Right hindlimb (tissue), 1 donor: ENCODE results near the gene FANCD2OS.
A peak's percentile ranks its signal among the peaks of the same experiment; 100 is the strongest.
"Not testable (repeated sequence)": the region's sequence is repeated elsewhere in the genome, so short reads cannot be mapped to it uniquely, and the experiment has no call there.

Source experiments
- DNase-seq: peaks from one replicate; pipeline ENCODE4 v3.0.0-alpha.2; 2018

Gene FANCD2OS, protein sequence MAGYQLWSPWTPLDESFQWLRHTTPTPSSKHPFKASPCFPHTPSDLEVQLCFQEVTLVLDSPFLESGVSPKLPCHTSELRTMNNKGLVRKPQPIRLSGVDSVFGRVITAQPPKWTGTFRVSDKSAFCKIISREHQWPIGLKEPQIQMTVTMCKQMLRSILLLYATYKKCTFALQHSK

DNA sequence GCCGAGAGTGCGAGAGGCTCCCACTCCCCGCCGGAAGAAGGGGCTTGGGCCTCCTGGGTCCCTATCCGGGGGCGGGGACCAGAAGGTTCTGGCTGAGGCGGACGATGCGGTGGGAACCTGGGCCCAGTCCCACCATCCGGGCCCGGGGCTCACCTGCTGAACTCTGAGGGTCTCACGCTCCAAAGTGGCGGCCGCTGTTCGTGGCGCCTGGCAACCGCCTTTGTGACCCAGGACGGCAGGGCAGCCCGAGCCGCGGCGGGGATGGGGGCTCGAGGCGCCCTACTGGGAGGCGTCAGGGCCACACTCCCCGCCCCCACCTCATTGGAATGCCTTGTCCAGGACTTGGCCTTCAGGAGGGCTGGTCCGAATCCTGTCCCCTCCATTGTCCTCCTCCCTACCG lies at the start of gene FANCD2OS:
Gene FANCD2OS (minus strand): TSS at position 165 of the 400 bp plus-strand sequence. CDS start 3,481 bp downstream, outside the sequence.
- DNase-seq: no peak

DNA sequence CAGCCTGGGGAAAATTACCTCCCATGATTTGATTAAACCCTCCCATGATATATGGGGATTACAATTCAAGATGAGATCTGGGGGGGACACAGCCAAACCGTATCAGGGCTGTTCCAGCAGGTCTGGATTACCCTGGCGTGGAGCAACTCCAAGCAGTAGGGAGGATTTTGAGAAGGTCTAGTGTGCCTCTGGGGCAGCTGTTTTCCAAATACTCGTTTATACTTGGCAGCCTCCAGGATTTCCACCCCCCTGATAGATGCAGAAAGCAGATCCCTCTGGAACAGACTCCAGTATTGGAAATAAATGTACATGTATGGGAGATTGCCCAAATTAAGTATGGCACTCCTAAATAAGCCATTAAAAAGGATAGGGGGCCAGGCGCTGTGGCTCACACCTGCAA lies 49.0 kb upstream of the FANCD2OS start:
- peak; percentile 56 for DNase-seq

DNA sequence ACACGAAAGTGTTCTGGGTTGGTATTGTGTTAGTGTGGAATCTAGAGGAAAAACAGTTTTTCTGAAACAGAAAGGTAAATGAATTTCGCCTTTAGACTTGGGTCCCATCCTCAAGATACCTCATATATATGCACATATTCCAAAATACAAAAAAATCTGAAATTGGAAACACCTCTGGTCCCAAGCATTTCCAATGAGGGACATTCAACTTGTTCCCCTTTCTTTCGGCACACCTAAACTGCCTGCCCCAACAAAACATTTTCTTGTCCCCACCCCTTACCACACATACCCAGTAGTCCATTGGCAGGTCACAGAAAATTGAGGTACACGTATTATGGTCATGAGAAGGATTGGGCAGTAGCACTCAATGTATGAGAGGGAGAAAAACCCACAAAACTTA lies 47.6 kb upstream of the FANCD2OS start:
- no peak for DNase-seq

DNA sequence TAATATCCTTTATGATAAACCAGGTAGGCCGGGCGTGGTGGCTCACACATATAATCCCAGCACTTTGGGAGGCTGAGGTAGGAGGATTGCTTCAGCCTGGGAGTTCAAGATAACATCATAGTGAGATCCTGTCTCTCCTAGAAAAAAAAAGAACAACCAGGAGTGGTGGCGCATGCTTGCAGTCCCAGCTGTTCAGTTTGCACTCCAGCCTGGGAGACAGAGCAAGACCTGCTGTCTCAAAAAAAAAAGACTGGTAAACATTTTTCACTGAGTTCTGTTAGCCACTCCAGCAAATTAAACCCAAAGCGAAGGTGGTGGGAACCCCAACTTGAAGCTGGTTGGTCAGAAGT lies 47.0 kb upstream of the FANCD2OS start:
- DNase-seq: no peak

DNA sequence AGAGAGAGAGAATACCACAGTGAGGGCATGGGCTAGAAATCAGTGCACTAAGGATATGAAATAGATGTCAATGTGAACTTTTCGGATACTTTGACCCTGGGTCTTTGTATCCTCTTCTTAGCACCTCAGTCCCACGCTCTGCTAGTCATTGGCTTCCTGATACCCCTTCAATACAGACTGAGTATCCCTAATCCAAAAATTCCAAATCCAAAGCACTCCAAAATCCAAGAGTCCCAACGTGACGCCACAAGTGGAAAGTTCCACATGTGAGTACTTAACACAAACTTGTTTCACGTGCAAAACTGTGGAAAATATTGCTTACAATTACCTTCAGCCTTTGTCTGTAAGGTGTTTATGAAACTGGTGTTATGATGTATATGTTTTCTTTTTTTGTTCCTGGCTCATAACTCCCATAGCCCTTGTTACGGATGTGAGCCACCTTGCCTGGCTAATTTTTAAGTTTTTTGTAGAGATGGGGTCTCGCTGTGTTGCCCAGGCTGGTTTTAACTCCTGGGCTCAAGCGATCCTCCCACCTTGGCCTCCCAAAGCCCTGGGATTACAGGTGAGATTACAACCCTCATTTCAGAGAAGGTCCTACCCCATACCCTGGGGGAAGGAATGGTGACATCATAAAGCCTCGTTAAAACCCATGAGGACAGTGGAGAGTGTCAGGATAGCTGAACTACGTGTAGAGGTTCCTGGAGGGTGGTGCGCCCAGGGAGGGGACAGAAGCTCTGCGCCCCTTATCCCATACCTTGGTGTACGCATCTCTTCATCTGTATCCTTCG lies 46.5 kb upstream of the FANCD2OS start:
- DNase-seq: no peak

DNA sequence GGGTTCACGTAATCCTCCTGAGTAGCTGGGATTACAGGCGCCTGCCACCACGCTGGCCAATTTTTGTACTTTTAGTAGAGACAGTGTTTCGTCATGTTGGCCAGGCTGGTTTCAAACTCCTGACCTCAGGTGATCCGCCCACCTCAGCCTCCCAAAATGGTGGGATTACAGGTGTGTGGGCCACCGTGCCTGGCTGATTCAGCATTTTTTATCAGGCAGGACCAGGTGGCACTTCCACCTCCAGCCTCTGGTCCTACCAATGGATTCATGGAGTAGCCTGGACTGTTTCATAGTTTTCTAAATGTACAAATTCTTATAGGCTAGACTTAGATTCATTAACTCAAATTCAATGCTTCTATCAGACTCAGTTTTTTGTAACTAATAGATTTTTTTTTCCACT lies 42.9 kb upstream of the FANCD2OS start:
- DNase-seq: no peak

DNA sequence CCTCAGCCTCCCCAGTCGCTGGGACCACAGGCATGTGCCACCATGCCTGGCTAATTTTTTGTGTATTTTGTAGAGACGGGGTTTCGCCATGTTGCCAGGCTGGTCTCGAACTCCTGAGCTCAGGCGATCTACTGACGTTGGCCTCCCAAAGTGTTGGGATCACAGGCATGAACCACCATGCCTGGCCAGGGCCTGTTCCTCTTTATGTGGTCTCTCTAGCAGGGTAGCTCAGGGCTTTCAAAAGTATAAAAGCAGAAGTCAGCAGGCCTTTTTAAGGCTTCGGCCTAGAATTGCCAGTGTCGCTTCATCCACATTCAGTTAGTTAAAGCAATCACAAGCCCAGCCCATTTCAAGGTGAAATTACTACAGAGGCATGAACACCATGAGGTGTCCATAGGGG lies 41.2 kb upstream of the FANCD2OS start:
- no peak for DNase-seq

DNA sequence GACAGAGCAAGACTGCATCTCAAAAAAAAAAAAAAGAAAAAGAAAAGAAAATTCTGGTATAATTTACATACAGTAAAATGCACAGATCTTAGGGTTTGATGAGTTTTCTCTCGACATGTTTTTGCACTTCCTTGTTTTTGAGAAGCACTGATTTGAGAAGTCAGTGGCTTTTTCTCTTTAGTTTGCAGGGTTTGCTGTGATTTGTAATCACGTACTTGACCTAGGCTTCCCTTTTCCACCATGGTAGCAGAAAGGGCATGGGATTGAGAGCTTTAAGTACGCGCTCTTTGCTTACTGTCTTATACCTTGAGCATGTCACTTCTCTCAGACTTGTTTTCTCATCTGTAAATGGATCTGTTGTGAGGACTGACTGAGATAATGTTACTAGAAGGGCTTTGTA lies 37.6 kb upstream of the FANCD2OS start:
- no peak for DNase-seq

DNA sequence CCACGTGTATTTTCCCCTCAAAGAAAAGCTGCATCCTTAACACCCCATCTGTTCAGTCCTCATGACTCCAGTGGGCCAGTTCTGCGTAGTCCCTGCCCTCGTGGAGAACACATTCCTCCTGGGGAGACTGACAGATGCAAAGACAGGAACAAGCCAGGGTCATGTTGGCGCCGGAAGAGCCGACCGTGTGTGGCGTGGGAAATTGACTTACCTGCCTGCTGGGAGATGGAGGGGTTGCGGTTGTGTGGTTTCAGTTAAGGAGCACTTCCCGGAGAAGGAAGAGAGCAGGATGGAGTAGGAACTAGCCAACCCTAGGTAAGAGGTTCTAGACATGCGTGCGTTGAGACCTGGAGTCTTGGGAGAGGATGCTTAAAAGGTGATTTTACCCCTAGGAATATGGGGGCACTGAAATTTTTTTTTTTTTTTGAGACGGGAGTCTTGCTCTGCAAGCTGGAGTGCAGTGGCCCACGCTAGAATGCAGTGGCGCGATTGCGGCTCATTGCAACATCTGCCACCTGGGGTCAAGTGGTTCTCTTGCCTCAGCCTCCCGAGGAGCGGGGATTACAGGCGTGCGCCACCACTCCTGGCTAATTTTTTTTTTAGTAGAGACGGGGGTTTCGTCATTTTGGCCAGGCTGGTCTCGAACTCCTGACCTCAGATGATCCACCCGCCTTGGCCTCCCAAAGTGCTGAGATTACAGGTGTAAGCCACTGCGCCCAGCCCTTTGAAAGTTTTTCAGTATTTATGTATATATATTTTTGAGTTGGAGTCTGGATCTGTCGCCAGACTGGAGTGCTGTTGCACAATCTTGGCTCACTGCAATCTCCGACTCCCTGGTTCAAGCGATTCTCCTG lies 34.9 kb upstream of the FANCD2OS start:
- no peak for DNase-seq

DNA sequence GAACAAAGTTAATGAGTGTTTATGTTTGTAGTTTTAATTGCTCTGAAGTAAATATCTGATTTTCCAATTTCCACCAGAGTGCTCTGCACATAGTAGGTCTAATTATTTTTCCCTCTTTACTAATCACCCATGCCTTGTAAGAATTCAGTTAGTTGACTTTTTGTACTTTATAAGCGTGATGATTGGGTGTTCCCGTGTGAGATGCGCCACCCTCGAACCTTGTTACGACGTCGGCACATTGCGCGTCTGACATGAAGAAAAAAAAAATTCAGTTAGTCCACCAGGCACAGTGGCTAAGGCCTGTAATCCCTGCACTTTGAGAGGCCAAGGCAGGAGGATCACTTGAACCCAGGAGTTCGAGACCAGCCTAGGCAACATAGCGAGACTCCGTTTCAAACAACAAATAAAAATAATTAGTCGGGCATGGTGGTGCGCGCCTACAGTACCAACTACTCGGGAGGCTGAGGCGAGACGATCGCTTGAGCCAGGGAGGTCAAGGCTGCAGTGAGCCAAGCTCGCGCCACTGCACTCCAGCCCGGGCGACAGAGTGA lies 33.0 kb upstream of the FANCD2OS start:
- no peak for DNase-seq

DNA sequence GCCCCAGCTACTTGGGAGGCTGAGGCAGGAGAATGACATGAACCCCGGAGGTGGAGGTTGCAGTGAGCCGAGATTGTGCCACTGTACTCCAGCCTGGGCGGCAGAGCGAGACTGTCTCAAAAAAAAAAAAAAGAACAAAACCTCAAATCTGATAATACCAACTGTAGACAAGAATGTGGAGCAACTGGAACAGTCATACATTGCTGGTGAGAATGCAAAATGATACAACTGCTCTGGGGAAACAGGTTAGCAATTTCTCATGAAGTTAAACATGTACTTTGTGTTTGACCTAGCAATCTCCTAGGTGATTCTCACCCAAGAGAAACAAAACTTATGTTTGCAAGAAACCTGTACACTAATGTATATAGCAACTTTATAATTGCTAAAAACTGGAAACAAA lies 29.1 kb upstream of the FANCD2OS start:
- DNase-seq: no peak

DNA sequence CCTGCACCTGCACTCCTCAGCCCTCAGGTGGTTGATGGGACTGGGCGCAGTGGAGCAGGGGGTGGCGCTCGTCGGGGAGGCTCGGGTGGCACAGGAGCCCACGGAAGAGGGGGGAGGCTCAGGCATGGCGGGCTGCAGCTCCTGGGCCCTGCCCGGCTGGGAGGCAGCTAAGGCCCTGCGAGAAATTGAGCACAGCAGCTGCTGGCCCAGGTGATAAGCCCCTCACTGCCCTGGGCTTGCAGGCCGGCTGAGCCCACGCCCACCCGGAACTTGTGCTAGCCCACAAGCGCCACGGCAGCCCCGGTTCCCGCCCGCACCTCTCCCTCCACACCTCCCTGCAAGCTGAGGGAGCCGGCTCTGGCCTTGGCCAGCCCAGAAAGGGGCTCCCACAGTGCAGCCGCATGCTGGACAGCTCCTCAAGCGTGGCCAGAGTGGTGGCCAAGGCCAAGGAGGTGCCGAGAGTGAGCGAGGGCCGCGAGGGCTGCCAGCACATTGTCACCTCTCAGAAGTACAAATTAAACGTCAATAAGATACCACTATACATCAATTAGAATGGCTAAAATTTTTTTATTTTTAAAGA lies 28.5 kb upstream of the FANCD2OS start:
- no peak for DNase-seq

DNA sequence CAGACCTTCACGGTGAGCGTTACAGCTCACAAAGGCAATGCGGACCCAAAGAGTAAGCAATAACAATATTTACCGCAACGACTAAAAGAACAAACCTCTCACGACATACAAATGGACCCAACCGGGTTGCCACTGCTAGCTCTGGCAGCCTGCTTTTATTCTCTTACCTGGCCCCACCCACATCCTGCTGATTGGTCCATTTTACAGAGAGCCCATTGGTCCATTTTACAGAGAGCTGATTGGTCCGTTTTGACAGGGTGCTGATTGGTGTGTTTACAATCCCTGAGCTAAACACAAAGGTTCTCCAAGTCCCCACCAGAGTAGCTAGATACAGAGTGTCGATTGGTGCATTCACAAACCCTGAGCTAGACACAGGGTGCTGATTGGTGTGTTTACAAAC lies 27.8 kb upstream of the FANCD2OS start:
- not testable (repeated sequence) for DNase-seq

DNA sequence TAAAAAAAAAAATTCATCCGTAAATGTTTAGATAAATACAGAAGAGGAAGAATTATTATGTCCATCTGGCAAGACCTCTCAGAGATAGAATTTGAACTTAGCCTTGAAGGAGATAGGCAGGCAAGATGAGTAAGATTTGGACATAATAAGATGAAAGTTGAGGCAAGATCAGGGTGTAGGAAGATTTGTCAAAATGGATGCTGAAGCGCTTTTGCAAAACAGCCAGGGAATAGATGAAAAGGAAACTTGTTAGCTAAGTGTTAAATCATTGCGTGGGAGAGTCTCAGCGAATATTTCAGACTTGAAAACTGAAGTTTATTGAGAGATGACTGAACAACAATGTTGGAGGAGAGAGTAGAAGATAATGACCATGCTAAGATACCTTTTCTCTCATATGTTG lies 14.7 kb upstream of the FANCD2OS start:
- no peak for DNase-seq

DNA sequence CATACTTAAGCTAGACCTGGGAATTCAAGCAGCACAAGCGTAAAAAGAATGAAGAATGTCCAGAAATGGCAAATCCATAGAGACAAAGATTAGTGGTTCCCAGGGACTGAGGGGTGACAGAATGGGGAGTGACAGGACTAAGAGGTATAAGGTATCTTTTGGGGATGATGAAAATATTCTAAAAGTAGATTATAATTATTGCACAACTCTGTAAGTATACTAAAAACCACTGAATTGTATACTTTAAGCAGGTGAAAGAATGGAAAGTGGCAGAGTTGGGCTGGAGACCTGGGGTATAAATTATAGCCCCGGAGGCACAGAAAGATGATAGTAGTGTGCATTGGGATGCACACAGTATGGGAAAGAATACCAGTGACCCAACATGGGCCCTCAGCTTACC lies 13.0 kb upstream of the FANCD2OS start:
- no peak for DNase-seq

DNA sequence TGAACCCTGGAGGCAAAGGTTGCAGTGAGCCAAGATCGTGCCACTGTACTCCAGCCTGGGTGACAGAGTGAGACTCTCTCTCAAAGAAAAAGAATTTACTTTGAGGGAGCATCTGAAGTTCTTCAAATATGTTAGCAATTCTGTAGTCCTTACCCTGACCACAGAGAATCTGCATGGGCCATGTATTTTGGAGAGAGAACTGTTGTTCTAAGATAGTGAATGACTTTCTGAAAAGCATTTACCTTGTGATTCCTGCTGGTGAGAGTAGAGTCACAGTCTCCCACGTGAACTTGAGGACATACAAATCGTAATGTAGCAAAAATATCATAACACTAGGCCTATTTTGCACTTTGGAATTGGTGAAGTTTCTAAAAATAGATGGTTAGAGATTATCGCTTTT lies 11.3 kb upstream of the FANCD2OS start:
- no peak for DNase-seq

DNA sequence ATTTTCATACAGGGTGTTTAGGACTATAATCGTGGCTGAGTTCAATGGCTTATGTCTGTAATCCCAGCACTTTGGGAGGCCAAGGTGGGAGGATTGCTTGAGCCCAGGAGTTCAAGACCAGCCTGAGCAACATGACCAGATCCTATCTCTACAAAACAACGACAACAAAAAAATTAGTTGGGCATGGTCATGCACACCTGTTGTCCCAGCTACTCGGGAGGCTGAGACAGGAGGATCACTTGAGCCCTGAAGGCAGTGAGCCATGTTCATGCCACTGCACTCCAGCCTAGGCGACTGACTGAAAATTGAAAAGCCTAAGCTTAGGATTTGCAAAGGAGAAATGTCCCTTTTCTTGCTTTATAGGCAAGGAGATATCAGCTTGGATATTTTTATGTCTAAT lies 8.9 kb upstream of the FANCD2OS start:
- no peak for DNase-seq

DNA sequence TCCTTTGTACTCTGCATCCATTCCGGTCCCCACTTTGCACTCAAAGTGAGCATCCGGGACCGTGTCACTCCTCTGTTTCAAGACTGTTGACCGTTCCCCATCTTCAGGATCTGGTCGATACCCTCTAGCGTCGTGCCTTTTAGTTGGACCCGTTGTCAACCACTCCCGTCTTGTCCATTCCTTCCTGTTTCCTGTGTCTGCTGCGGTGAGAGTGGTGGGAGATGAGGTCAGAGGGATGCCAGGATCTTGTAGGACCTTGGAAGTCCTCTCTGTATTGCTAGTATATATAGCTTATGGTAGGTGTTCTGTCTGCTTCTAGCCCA lies 8.0 kb upstream of the FANCD2OS start:
- no peak for DNase-seq

DNA sequence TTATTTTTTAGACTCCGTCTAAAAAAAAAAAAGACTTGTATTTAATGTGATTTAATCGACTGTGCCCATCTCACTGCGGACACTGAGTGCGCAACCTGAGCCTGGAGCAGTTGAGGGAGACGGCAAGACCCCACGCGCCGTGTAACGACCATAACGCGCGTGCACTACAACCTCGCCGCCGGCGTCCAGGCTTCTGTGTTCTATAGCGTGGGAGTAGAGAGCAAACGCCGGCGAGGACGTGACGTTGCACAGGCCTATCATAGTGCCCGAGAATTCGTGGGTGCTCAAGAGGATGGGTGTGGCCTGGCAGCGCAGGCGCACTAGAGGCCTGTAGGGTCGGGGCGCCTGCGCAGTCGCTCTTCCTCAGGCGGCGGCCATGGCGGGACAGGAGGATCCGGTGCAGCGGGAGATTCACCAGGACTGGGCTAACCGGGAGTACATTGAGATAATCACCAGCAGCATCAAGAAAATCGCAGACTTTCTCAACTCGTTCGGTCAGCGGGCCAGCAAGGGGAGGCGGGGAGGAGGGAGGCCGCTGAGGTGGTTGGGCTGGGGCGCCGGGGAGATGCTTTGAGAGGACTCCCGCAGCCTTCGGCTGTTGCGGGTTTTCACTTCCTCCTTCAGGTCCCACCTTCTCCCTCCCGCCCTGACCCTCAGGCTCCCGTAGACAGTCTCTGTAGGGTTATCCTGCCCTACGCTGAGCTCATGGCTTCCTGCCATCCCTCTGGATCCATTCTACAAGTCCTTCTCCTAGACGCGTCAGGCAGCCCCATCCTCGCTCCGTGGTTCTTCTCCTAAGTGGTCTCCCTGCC lies 7.5 kb upstream of the FANCD2OS start, which contains the start of gene BRK1:
Gene BRK1 (plus strand): TSS at position 350 of the 812 bp plus-strand sequence. CDS start 27 bp downstream, at position 377.
- DNase-seq: peak; percentile 95

DNA sequence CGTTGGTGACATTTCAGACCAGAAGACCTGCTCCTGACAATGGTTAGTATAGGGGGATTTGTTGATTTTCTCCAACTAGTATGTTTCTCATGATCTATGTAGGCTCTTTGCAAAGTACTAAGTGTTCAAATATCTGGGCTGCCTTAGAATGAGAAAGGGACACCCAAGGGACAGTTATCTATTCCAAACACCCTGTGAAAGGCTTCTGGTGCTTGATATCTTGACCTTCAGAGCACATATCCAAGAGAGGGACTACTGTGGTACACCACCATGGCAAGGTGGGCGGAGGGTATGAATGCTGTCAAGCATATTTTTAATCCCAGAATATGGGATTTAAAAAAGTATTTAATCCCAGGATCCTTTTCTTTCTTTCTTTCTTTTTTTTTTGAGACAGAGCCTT lies 1.1 kb downstream of the FANCD2OS start:
- no peak for DNase-seq

DNA sequence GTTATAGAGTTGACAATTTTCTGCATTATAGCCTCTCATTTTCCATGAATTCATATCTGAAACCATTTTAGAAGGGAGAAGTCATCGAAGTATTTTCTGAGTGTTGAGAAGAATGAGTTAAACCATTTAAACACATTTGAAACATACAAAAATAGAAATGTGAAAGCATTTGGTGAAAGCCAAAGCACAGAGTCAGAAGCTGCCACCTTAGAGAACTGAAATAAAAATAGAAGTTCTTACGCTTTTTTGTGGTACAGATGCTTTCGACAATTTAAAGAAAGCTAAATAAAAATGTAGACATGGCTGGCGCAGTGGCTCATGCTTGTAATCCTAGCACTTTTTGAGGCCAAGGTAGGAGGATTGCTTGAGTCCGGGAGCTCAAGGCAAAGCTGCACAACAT lies 9.0 kb downstream of the FANCD2OS start:
- no peak for DNase-seq

DNA sequence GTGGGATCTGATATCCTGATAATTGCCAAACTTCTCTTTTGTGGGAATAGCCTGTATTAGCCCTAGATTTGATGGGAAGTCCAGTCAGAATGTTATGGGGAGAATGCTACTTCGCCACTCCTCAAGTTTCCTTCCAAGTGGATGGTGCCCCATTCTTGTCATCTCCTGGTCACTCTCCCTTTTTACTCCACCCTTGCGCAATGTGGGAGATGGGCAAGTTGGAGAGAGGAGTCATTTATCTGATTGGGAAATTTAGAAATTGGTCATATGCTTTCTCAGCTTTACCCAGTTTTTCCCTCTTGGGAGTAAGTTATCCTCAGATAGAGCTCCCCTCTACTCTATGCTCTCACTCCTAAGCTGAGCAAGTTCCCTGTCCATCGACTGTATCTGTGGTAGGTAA lies 14.4 kb downstream of the FANCD2OS start:
- no peak for DNase-seq
